T-helper 1 cell treated with Interleukin-12 subunit alpha and Interleukin-12 subunit beta and Interleukin-4 antibody, amounts not matched to agents 30 ng/mL and 1 ng/mL, for 36 hours (primary cell): ENCODE measurements around the gene RTP5. TPM values are rescaled to one million over a fixed set of nuclear protein-coding genes. Genes with fewer than 3 reads are reported as not detected.
"Not testable (repeated sequence)": the region's sequence is repeated elsewhere in the genome, so short reads cannot be mapped to it uniquely, and the experiment has no call there.

ENCODE experiments used
- intact Hi-C: fragments of 100-400 bp; cut with micrococcal nuclease; formaldehyde crosslinking; loops from one replicate; pipeline ENCODE4 v1.15.1; 2024
- total RNA-seq: library from RNA; stranded (reverse); gene quantifications from 2 replicates; pipeline ENCODE4 v1.2.3, GENCODE V29; 2022

RTP5 gene
- total RNA-seq, 1 donor from 2014 or later: not detected

GRCh38 chr2:241912021-241912555 lies 42.6 kb downstream of the RTP5 start:
- intact Hi-C loops: no loop called here

- intact Hi-C loops: no loop called here
These were observed 44.2 kb downstream of the RTP5 start for GRCh38 chr2:241913703-241914102.

GRCh38 chr2:241914542-241914941 lies 45.0 kb downstream of the RTP5 start:
- intact Hi-C loops: no loop called here

DNA sequence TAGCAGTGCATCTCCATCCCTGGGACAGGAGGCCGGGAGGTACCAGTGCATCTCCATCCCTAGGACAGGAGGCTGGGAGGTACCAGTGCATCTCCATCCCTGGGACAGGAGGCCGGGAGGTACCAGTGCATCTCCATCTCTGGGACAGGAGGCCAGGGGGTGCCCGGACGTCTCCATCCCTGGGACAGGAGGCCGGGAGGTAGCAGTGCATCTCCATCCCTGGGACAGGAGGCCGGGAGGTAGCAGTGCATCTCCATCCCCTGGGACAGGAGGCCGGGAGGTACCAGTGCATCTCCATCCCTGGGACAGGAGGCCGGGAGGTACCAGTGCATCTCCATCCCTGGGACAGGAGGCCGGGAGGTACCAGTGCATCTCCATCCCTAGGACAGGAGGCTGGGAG lies 52.1 kb downstream of the RTP5 start:
- intact Hi-C loops: not testable (repeated sequence)

- intact Hi-C loops: no loop called here
These were observed 52.9 kb downstream of the RTP5 start for GRCh38 chr2:241922411-241922810.

DNA sequence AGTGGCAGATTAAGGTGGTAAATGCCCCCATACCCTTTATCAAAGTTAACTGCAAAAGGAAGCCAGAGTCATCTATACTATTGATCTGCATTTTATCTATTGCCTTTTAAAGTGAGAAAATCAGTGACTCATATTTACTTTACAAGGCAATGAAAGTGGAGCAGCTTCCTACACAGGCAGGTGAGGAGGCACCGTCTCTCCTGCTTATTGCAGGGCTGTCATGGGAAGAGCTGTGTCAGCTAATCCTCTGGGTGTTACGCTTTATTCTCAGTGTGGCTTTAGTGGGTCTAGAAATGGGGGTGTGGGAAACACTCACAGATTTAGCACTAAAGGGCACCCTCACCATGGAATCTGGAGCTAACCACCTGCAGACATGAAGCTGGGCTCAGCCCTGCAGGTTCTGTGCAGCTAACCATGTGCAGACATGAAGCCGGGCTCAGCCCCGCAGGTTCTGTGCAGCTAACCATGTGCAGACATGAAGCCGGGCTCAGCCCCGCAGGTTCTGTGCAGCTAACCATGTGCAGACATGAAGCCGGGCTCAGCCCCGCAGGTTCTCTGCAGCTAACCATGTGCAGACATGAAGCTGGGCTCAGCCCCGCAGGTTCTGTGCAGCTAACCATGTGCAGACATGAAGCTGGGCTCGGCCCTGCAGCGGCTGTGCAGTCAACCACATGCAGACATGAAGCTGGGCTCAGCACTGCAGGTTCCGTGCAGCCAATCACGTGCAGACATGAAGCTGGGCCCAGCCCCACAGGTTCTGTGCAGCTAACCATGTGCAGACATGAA lies 53.5 kb downstream of the RTP5 start:
- intact Hi-C loops: not testable (repeated sequence)

Other genes with a start within 250 kb of the RTP5 start
- 34.2 and 34.6 TPM in 2 replicates for gene THAP4, start 232.6 kb upstream of the RTP5 start, total RNA-seq
- gene ATG4B, start 232.0 kb upstream of the RTP5 start, total RNA-seq: 94.9 and 99.0 TPM in 2 replicates
- gene DTYMK, start 182.9 kb upstream of the RTP5 start, total RNA-seq: 60.2 and 65.9 TPM in 2 replicates
- 25.3 and 29.2 TPM in 2 replicates for gene ING5, start 167.7 kb upstream of the RTP5 start, total RNA-seq
- 17.9 and 20.9 TPM in 2 replicates for gene D2HGDH, start 135.1 kb upstream of the RTP5 start, total RNA-seq
- not detected in 2 replicates for gene GAL3ST2, start 92.9 kb upstream of the RTP5 start, total RNA-seq
- gene NEU4, start 60.5 kb upstream of the RTP5 start, total RNA-seq: 0.29 TPM in 1 of 2 replicates, not detected in the other
- 7.8 and 8.9 TPM in 2 replicates for gene PDCD1, start 10.8 kb upstream of the RTP5 start, total RNA-seq